Right lung (tissue), 5 donors: Measurements from ENCODE around the gene SPTBN2. TPM values are rescaled to one million over a fixed set of nuclear protein-coding genes. Genes with fewer than 3 reads are reported as not detected.
A peak's percentile ranks its signal among the peaks of the same experiment; 100 is the strongest.
"Not testable (repeated sequence)": the region's sequence is repeated elsewhere in the genome, so short reads cannot be mapped to it uniquely, and the experiment has no call there.

ENCODE experiments used
- DNase-seq, 2 donors: peaks; one replicate each; pipeline ENCODE4 v3.0.0-alpha.2; 2013
- polyA plus RNA-seq, 5 donors: library from polyadenylated mRNA; unstranded; fragments of 120-200 nt; gene quantifications; one replicate each; pipeline versions ENCODE4 v1.2.1 to v1.2.3, GENCODE V29; 2013; ENCODE audit warnings: inconsistent platforms in 1 of 5, low replicate concordance in 1 of 5; ENCODE audit not compliant: insufficient read length in 5 of 5, insufficient read depth in 1 of 5

SPTBN2 gene
- polyA plus RNA-seq, 5 donors = 6.1 to 11.5 (median 8.2) TPM

DNA sequence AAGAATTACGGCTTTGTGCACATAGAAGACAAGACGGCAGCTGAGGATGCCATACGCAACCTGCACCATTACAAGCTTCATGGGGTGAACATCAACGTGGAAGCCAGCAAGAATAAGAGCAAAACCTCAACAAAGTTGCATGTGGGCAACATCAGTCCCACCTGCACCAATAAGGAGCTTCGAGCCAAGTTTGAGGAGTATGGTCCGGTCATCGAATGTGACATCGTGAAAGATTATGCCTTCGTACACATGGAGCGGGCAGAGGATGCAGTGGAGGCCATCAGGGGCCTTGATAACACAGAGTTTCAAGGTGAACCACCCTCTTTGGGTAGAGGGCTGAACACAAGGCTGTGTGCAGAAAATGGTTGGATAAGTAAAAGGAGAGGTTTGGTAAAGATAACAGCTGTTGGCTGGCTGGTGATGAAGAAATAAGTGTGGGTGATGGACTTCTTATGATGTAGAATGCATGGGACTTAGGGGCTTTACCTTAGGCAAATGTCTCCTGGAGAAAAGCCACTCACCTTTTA lies 89.1 kb downstream of the SPTBN2 start:
- DNase-seq = not testable (repeated sequence)

DNA sequence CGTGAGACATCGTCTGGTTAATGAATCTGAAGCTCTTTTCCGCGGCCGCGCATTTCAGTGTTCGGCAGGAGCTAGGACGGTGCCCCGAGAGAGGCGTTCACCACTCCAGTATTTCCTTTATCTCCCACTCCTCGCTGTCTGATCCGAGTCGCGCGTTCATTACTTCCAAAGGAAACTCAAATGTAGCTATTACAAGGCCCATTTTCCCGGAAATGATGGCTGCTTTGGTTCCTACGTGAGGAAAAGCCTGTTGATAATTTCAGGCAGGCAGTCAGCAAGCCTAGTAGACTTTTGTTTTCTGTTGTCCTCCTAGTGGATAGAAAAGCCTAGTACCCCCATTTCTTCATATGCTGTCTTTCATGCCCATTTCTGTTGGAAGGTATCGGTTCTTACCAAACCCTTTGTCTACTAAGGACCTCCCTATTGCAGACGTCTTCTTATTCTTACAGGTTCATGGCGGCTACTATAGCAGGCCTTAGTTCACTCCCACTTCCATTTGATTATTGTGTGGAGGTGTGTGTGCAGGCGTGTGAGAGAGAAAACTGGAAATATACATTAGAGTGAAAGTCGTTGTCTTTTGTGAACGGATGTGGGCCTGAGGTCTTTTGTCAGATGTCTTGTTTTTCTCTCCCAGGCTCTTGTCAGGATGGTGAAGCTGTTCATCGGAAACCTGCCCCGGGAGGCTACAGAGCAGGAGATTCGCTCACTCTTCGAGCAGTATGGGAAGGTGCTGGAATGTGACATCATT lies 89.8 kb downstream of the SPTBN2 start:
- DNase-seq = peak; percentile 38 to 49

DNA sequence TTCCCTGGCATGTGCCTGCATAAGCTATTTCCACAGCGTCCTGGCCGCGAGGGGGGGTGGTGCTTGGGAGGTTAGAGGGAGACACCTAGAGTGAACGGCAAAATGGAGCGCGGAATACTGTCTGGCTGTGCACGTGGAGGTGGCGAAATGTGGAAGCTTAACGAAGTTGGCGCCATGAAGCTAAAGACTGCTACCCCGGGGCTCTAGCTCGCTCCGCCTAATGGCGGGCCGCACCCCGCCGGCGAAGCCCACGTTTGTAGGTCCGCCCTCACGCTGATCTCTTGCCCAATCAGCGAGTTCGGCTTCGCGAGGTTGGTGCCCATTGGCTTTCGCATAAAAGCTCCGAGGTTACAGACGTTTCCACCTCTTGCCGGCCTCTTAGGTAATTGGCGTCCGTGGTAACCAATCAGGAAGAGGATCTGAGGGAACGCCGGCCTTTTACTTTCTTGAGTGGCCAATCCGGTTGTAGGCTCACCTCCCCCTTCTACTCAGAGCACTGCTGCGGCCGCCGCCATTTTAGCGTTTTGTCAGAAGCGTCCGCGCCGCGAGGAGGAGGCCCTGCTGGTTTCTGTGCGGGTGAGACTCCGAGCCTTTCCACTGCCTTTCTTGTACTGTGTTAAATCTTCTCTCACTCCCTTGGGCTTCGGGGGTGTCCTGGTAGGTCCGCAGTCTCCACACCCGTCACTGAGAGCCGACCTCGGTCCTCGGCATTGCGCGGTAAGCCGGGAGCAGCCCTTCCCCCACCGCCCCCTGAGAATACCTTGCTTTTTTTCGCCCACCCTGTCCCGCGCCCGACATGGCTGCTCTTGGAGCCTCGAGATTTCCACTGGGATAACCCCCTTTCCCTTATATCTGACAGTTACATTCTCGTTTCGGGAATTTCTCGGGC lies 90.6 kb downstream of the SPTBN2 start, which contains the start of gene RBM4:
Gene RBM4 (plus strand): TSS at position 527 of the 889 bp plus-strand sequence. CDS start 1,009 bp downstream, outside the sequence.
- peak; percentile 99 to 100 for DNase-seq

DNA sequence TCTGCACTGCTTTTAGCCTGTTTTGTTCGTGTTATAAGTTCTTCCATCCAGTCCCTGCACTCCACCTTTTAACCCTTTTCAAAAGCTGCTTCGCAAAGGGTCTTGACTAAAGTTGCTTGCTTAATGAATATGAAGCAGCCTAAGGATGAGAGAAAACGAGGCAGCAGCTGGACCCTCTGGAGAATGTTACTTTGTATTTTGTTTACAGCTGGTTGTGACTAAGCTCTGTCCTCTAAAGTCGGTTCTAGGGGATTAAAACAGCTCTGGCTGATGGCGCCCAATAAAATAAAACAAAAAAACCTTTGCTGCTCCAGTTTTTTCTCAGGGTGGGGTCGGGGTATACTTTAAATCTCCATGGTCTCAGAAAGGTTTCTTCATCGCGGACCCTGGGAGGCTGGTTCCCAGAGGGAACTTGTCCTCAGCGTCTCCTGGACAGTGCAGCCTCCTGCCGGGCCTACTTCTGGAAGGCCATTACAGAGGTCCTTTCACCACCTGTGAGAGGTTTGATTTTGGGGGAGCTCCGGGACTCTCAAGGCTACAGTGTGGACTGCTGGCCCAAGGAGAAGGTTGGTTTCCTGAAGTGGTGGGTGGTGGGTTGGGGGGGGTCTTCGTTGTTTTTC lies 91.3 kb downstream of the SPTBN2 start:
- no peak for DNase-seq

DNA sequence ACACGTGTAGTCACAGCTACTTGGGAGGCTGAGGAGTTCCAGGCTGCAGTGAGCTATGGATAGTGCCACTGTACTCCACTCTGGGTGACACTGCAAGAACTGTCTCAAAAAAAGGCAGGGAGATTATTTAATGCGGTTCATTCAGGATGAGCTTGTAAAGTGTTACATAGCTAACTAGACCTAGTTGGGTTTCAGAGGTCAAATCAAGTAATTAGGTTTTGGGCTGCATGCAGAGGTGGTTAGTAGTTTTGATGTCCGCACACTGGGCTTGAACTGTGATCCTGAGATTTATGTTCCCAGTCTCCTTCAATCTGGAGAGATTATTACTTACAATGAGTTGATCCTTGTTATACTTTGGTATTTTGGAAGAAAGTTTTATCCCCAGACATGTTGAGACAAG lies 92.6 kb downstream of the SPTBN2 start:
- no peak for DNase-seq

Other genes starting within 250 kb of the SPTBN2 start
- gene DPP3, start 248.8 kb downstream of the SPTBN2 start, polyA plus RNA-seq = 10 to 100 TPM; 13.5 to 25.4 (median 15.8) TPM
- 10 to 100 TPM; 54.5 to 80.1 (median 58.5) TPM for gene BBS1, start 218.6 kb downstream of the SPTBN2 start, polyA plus RNA-seq
- 1 to 10 TPM; 3.8 to 6.9 (median 5.7) TPM for gene ZDHHC24, start 183.2 kb downstream of the SPTBN2 start, polyA plus RNA-seq
- 1 to 10 TPM in 1 of 5 donors, under 1 TPM in 1, not detected in 3; 0.24 to 3.8 TPM for gene ACTN3, start 182.3 kb downstream of the SPTBN2 start, polyA plus RNA-seq
- gene CTSF, start 160.6 kb downstream of the SPTBN2 start, polyA plus RNA-seq = 10 to 100 TPM; 33.9 to 54.7 (median 51.8) TPM
- under 1 TPM; 0.10 to 0.18 (median 0.15) TPM for gene CCDC87, start 136.2 kb downstream of the SPTBN2 start, polyA plus RNA-seq
- gene CCS, start 136.0 kb downstream of the SPTBN2 start, polyA plus RNA-seq = 10 to 100 TPM; 69.4 to 95.7 (median 82.2) TPM
- 10 to 100 TPM; 69.2 to 90.3 (median 81.2) TPM for gene RBM14, start 112.6 kb downstream of the SPTBN2 start, polyA plus RNA-seq
- 100 to 1,000 TPM; 222 to 239 (median 232) TPM for gene RBM4, start 90.5 kb downstream of the SPTBN2 start, polyA plus RNA-seq
- 10 to 100 TPM; 68.7 to 81.9 (median 76.5) TPM for gene RBM4B, start 51.3 kb downstream of the SPTBN2 start, polyA plus RNA-seq
- 10 to 100 TPM; 15.7 to 27.5 (median 21.4) TPM for gene RCE1, start 114.2 kb upstream of the SPTBN2 start, polyA plus RNA-seq
- gene LRFN4, start 127.8 kb upstream of the SPTBN2 start, polyA plus RNA-seq = 10 to 100 TPM in 2 of 5 donors, 1 to 10 TPM in 3; 6.4 to 19.8 (median 8.8) TPM
- 10 to 100 TPM in 1 of 5 donors, 1 to 10 TPM in 4; 6.4 to 14.1 (median 8.0) TPM for gene PC, start 229.2 kb upstream of the SPTBN2 start, polyA plus RNA-seq
- gene C11orf86, start 246.1 kb upstream of the SPTBN2 start, polyA plus RNA-seq = not detected